ENCODE data around the gene RAE1.
"Not testable (repeated sequence)": the region's sequence is repeated elsewhere in the genome, so short reads cannot be mapped to it uniquely, and the experiment has no call there.

RAE1 gene

GRCh38 chr20:57326667-57327455 lies 24.2 kb upstream of the RAE1 start:
- no peak for DNase-seq

DNA sequence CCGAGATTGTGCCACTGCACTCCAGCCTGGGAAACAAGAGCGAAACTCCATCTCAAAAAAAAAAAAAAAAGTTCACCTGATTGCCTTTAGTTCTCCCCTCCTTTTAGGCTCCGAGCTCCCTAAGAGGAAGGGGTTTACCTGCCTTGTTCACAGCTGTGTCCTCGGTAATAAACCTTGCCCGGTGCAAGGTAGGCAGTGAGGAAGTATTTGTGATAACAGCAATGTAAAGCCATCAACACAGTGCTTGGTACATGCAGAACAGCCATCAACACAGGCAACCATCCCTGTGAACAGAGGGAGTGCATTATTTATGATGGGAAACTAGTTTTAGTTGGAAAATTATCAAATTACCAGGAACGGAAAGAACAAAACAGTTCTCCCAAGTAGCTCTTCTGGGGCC lies 23.2 kb upstream of the RAE1 start:
- no peak for DNase-seq

GRCh38 chr20:57329608-57330221 lies 21.3 kb upstream of the RAE1 start, which contains the start of gene SPO11:
Gene SPO11 (plus strand): TSS chr20:57329803. CDS start chr20:57329868, 65 bp downstream.
- DNase-seq, result no peak

GRCh38 chr20:57330998-57331397 lies 20.1 kb upstream of the RAE1 start:
- no peak for DNase-seq

GRCh38 chr20:57332105-57333089 lies 18.7 kb upstream of the RAE1 start:
- DNase-seq, result no peak

- DNase-seq, result no peak
Measured at GRCh38 chr20:57335392-57335791, 15.7 kb upstream of the RAE1 start.

DNA sequence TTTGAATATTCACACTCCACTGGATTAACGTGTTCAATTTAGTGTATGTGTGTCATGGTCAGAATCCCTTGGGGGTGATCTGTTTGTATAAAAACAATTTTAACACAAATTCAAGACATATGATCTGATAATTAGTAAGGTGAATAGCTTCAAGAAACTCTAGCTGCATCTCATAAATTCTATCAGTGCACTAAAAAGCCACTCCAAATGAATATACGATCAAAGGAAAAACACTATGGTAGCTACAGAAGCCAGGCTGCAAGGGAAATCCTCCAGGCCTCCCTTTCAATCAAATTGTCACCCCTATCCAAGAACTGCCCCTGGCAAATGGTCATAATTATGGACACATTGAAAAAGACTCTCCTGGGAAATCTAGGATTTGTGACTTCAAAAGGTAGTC lies 9.4 kb upstream of the RAE1 start:
- DNase-seq, result no peak

DNA sequence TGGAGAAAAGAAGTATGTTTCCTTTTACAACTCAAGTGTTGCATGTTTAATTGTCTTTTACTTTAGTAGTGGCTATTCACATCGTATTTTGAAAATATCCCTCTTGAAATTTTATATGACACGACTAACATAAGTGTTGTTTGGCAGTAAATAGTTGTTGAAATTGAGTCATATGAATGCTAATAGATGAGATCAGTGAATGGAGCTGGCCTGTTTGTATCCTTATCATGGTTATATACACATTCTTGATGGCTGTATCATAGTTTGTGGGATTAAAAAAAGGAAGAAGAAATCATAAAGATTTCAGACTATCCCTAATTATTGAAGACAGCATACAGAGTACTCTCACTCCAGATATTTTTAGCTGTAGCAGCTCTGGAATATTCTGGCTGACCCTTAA lies 8.2 kb upstream of the RAE1 start:
- no peak for DNase-seq

DNA sequence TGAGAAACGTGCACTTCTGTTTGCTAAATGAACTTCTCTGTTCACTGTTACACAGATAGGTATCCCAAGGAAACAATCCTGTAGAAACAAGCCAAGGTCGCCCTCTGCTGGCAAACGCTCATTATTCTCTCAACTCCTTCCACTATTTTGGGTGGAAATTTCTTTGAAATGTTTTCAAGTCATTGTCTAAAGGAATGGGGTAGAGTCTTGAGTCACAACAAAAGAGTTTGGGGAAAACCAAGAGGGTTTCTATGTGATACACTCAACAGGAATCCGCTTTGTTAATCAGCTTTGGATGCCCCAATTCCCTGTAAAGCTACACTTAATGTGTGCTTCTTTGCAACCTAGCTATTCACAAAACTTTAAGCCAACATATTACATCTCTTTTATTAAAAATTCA lies 4.6 kb upstream of the RAE1 start:
- peak; percentile 63 for DNase-seq

DNA sequence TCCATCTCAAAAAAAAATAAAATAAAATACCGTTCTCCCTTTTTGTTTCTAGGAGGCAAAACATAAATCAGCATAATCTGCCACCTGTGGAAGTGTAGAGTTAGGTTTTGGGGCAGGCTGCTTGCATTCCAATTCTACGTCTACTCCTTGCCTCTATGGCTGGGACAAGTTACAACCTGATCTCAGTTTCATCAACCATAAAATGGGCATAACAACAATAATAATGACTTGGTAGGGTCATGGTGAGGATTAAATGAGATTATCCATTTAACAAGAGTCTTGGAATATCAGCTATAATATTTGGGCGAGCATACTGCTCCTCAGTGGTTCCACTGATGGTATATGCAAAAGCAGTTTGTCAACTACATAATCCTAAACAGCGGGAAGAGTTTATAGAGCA lies 3.7 kb upstream of the RAE1 start:
- DNase-seq, result no peak

DNA sequence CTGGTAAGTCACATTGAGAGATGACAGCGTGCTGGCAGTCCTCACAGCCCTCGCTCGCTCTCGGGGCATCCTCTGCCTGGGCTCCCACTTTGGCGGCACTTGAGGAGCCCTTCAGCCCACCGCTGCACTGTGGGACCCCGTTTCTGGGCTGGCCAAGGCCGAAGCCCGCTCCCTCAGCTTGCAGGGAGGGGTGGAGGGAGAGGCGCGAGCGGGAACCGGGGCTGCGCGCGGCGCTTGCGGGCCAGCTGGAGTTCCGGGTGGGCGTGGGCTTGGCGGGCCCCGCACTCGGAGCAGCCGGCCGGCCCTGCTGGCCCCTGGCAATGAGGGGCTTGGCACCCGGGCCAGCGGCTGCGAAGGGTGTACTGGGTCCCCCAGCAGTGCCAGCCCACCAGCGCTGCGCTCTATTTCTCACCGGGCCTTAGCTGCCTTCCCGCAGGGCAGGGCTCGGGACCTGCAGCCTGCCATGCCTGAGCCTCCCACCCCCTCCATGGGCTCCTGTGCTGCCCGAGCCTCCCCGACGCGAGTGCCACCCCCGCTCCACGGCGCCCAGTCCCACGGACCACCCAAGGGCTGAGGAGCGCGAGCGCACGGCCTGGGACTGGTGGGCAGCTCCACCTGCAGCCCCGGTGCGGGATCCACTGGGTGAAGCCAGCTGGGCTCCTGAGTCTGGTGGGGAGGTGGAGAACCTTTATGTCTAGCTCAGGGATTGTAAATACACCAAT lies 2.7 kb upstream of the RAE1 start:
- DNase-seq, result not testable (repeated sequence)

DNA sequence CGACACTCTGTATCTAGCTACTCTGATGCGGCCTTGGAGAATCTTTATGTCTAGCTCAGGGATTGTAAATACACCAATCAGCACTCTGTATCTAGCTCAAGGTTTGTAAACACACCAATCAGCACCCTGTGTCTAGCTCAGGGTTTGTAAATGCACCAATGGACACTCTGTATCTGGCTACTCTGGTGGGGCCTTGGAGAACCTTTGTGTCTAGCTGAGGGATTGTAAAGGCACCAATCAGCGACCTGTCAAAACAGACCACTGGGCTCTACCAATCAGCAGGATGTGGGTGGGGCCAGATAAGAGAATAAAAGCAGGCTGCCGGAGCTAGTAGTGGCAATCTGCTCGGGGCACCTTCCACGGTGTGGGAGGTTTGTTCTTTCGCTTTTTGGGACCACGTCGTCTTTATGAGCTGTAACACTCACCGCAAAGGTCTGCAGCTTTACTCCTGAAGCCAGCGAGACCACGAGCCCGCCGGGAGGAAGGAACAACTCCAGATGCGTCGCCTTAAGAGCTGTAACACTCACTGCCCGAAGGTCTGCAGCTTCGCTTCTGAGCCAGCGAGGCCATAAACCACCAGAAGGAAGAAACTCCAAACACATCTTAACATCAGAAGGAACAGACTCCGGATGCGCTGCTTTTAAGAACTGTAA lies 2.0 kb upstream of the RAE1 start:
- peak; percentile 27 for DNase-seq

- peak; percentile 16 for DNase-seq
Measured at GRCh38 chr20:57350081-57350710, 859 bp upstream of the RAE1 start.

DNA sequence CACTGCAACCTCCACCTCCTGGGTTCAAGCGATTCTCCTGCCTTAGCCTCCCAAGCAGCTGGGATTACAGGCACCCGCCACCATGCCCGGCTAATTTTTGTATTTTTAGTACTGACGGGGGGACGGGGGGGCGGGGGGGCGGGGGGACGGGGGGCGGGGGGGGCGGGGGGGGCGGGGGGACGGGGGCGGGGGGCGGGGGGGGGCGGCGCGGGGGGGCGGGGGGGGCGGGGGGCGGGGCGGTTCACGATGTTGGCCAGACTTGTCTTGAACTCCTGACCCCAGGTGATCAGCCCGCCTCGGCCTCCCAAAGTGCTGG lies 371 bp upstream of the RAE1 start:
- DNase-seq, result not testable (repeated sequence)

- DNase-seq, result no peak
Measured at GRCh38 chr20:57352305-57352704, 1.2 kb downstream of the RAE1 start.

- no peak for DNase-seq
Measured at GRCh38 chr20:57353351-57353750, 2.3 kb downstream of the RAE1 start.

DNA sequence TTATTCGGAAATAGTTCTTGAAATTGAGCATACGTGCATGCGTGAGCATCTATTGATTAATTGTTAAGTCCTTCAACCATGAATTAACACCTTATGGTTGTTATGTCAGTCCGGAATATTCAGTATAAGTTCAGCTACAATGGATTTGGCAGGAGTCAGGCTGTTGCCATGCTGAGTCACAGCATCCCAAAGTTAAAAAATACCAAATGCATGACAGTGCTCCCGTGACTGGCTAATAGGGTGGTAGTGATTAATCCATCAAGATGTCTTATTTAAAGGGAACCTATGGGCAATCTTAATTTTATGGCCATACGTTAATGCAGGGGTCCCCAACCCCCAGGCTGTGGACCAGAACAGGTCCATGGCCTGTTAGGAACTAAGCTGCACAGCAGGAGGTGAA lies 10.5 kb downstream of the RAE1 start:
- no peak for DNase-seq

GRCh38 chr20:57364451-57364850 lies 13.4 kb downstream of the RAE1 start:
- no peak for DNase-seq

DNA sequence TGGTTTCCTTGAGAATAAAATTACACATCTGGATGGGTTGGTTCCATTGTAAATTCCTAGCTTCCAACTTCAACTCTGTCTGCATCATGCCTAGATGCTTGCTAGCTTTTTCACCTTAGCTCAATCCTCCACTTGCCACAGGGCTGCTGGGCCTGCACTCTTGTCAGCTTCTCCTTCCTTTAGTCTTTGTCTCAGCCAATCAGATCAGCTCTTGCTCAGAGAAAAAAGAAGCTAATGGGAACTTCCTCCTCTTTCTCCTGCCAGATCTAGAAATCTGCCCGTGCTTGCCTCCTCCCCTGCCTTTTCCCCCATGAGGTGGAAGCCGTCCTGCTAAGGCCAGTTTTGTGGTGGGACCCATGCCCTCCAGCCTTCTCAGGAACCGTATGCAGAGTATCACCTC lies 18.5 kb downstream of the RAE1 start:
- DNase-seq, result no peak

- DNase-seq, result no peak
Measured at GRCh38 chr20:57370316-57370715, 19.3 kb downstream of the RAE1 start.

GRCh38 chr20:57371363-57371762 lies 20.3 kb downstream of the RAE1 start:
- DNase-seq, result no peak

DNA sequence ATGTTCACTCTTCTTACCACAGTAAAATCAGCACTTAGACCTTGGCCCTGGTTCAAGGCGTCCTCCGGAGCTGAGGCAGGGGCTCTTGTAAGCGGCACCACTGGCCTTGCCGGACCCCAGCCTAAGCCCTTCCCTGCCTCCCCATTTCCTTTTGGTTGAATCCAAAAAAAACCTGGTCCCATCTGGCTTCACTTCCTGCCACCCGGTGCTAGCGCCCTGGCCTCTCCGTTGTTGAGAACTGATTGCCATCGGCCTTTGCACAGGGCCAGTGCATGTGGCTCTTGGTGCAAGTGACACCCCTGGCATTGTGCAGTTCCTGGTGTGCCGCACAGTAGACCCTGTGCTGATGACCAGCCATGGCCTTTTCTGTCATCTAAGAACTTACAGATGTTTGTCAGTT lies 21.1 kb downstream of the RAE1 start:
- no peak for DNase-seq
